Keratinocyte (primary cell): ENCODE data around the gene RNF130. TPM values are rescaled to one million over a fixed set of nuclear protein-coding genes. Genes with fewer than 3 reads are reported as not detected.

Experiments
- DNase-seq: peaks from one replicate; pipeline ENCODE4 v3.0.0-alpha.2; 2011; ENCODE audit warnings: low read depth, missing footprints, low spot score
- FAIRE-seq: peaks from 2 replicates; lab custom pipeline; 2011; peaks lifted over from hg19 to GRCh38; lab: Jason Lieb, UNC
- H2AFZ ChIP-seq: 2 replicates; pipeline ENCODE4 v1.6.0; 2012; ENCODE audit warnings: low read length, control low read depth, inconsistent platforms; ENCODE audit not compliant: control insufficient read depth
- H3K27ac ChIP-seq: 2 replicates; pipeline ENCODE4 v1.5.1; 2011; ENCODE audit warnings: low read length; ENCODE audit not compliant: control insufficient read depth, insufficient read depth
- H3K27me3 ChIP-seq: 3 replicates; pipeline ENCODE4 v1.6.0; 2011; ENCODE audit warnings: low read length; ENCODE audit not compliant: control insufficient read depth, insufficient read depth; ENCODE audit errors: extremely low read depth
- H3K36me3 ChIP-seq, 2 experiments: 2 replicates in 1 of 2; 3 replicates in 1 of 2; pipeline ENCODE4 v1.5.1; 2011; ENCODE audit warnings: low read length in 2 of 2, mild to moderate bottlenecking in 1 of 2; ENCODE audit not compliant: control insufficient read depth in 2 of 2, insufficient read depth in 2 of 2; ENCODE audit errors: extremely low read depth in 1 of 2
- H3K4me1 ChIP-seq: 3 replicates; pipeline ENCODE4 v1.5.1; 2011; ENCODE audit warnings: low read length; ENCODE audit not compliant: control insufficient read depth, insufficient read depth; ENCODE audit errors: extremely low read depth
- H3K4me2 ChIP-seq: 3 replicates; pipeline ENCODE4 v1.6.0; 2011; ENCODE audit warnings: low read depth, low read length; ENCODE audit not compliant: control insufficient read depth, insufficient read depth; ENCODE audit errors: extremely low read depth
- H3K4me3 ChIP-seq, 3 experiments: fragments of 200-600 bp in 1 of 3; sonication (generic) in 1 of 3; 2 replicates in 2 of 3; 3 replicates in 1 of 3; pipeline ENCODE4 v1.5.1; 2011 to 2016; ENCODE audit warnings: low read length in 3 of 3, mild to moderate bottlenecking in 3 of 3, control low read depth in 2 of 3, inconsistent platforms in 1 of 3, low read depth in 1 of 3, mixed read lengths in 1 of 3, mixed run types in 1 of 3, moderate library complexity in 1 of 3; ENCODE audit not compliant: control insufficient read depth in 2 of 3, insufficient read depth in 2 of 3; ENCODE audit errors: extremely low read depth in 1 of 3
- H3K79me2 ChIP-seq: 2 replicates; pipeline ENCODE4 v1.6.0; 2012; ENCODE audit warnings: low read length; ENCODE audit not compliant: control insufficient read depth, insufficient read depth
- H3K9ac ChIP-seq: 3 replicates; pipeline ENCODE4 v1.6.0; 2011; ENCODE audit warnings: low read length; ENCODE audit not compliant: control insufficient read depth, insufficient read depth; ENCODE audit errors: extremely low read depth
- H3K9me1 ChIP-seq: 3 replicates; pipeline ENCODE4 v1.6.0; 2011; ENCODE audit warnings: low read length; ENCODE audit not compliant: control insufficient read depth, insufficient read depth; ENCODE audit errors: extremely low read depth
- H3K9me3 ChIP-seq: 2 replicates; pipeline ENCODE4 v1.5.1; 2012; ENCODE audit warnings: low read depth, low read length; ENCODE audit not compliant: control insufficient read depth
- H4K20me1 ChIP-seq: 3 replicates; pipeline ENCODE4 v1.6.0; 2011; ENCODE audit warnings: low read length; ENCODE audit not compliant: control insufficient read depth, insufficient read depth; ENCODE audit errors: extremely low read depth
- CTCF ChIP-seq, 3 experiments: IDR thresholded peaks in 1 of 3; conservative IDR thresholded peaks in 1 of 3; optimal IDR thresholded peaks in 1 of 3; 2 replicates in 2 of 3; 3 replicates in 1 of 3; pipeline versions ENCODE3 to v1.5.1; 2011; ENCODE audit warnings: low read length in 3 of 3, mild to moderate bottlenecking in 3 of 3, moderate library complexity in 2 of 3, control low read depth in 1 of 3, inconsistent platforms in 1 of 3; ENCODE audit not compliant: insufficient read depth in 2 of 3; ENCODE audit errors: extremely low read depth in 1 of 3
- EZH2 ChIP-seq: IDR thresholded peaks from one replicate; pipeline ENCODE4 v1.6.1; 2012; ENCODE audit warnings: inconsistent platforms, mild to moderate bottlenecking, low read length, moderate library complexity
- dilution Hi-C: fragments of 300-500 bp; cut with MboI; formaldehyde crosslinking; loops from one replicate; pipeline ENCODE4 v1.7.0; 2020; ENCODE audit warnings: low sequenced_read_pairs; ENCODE audit not compliant: extremely low pct_ligation_motif_present
- polyA plus RNA-seq, 5 experiments: library from polyadenylated mRNA; depleted of rRNA in 3 of 5; stranded (reverse) in 3 of 5; stranded (forward) in 1 of 5; unstranded in 1 of 5; fragments of >200 nt; gene quantifications; 1 replicate in 1 of 5; 2 replicates in 3 of 5; 3 replicates in 1 of 5; pipeline versions ENCODE4 v1.2.1 to v1.2.3, GENCODE V29; 2011 to 2012; ENCODE audit warnings: missing spikeins in 2 of 5, low read depth in 1 of 5, low replicate concordance in 1 of 5

RNF130 gene
- polyA plus RNA-seq, 1 donor (not counting 4 experiments of a cell fraction or from before 2014, with no cell fraction given), result 20.0 TPM

DNA sequence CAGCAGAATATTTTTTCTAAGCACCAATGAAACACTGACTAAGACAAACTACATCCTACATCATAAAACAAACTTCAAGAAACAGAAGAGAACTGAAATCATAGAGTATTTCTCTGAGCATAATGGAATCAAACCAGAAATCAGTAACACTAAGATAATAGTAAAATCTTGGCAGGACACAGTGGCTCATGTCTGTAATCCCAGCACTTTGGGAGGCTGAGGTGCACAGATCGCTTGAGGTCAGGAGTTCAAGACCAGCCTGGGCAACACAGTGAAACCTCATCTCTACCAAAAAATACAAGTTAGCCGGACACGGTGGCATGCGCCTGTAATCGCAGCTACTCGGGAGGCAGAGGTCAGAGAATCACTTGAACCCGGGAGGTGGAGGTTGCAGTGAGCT, 63.1 kb downstream of the RNF130 start:
- Histone ChIP-seq H3K36me3 (no peaks in the 10 kb centered on the region), H3K27ac (no peak overlapping the region), H3K4me1 (no peaks in the 10 kb centered on the region), H3K79me2 (no peaks in the 10 kb centered on the region), H3K4me2 (no peak overlapping the region), H3K4me3 (no peak overlapping the region), H2AFZ (no peak overlapping the region), H3K9ac (no peak overlapping the region), H3K9me1 (no peaks in the 10 kb centered on the region), H3K9me3 (no peaks in the 10 kb centered on the region), H3K27me3 (no peaks in the 10 kb centered on the region), H4K20me1 (no peaks in the 10 kb centered on the region)
- TF ChIP-seq CTCF (optimal IDR thresholded peaks at IDR 0.05 in 1 of 3, IDR thresholded peaks at IDR 0.05 in 1 of 3, conservative IDR thresholded peaks at IDR 0.05 in 1 of 3; ENCODE audit: extremely low read depth in 1 of 3, insufficient read depth in 2 of 3, low read length in 3 of 3) (no peak), EZH2 (no peak)
- FAIRE-seq (no peak), DNase-seq (no peak)
- dilution Hi-C loops, result no loop called here

GRCh38 chr5:180007582-180007981, 64.0 kb downstream of the RNF130 start:
- Histone ChIP-seq H3K27ac (no peak overlapping the region), H3K4me2 (no peak overlapping the region), H3K27me3 (no peaks in the 10 kb centered on the region), H2AFZ (no peak overlapping the region), H3K4me3 (no peak overlapping the region), H3K36me3 (no peaks in the 10 kb centered on the region), H3K9ac (no peak overlapping the region), H3K9me3 (no peaks in the 10 kb centered on the region), H3K4me1 (no peaks in the 10 kb centered on the region), H3K9me1 (no peaks in the 10 kb centered on the region), H3K79me2 (no peaks in the 10 kb centered on the region), H4K20me1 (no peaks in the 10 kb centered on the region)
- DNase-seq (no peak), FAIRE-seq (no peak)
- TF ChIP-seq CTCF (optimal IDR thresholded peaks at IDR 0.05 in 1 of 3, IDR thresholded peaks at IDR 0.05 in 1 of 3, conservative IDR thresholded peaks at IDR 0.05 in 1 of 3; ENCODE audit: extremely low read depth in 1 of 3, insufficient read depth in 2 of 3, low read length in 3 of 3), result no peak
- TF ChIP-seq EZH2, result no peak
- dilution Hi-C loops, result no loop called here
